ENCODE measurements around the gene PRODH2.
"Not testable (repeated sequence)": the region's sequence is repeated elsewhere in the genome, so short reads cannot be mapped to it uniquely, and the experiment has no call there.

Gene PRODH2

GRCh38 chr19:35781650-35782049, 31.0 kb downstream of the PRODH2 start:
- DNase-seq (ENCODE audit: low read depth in 3 of 3), result no peak

DNA sequence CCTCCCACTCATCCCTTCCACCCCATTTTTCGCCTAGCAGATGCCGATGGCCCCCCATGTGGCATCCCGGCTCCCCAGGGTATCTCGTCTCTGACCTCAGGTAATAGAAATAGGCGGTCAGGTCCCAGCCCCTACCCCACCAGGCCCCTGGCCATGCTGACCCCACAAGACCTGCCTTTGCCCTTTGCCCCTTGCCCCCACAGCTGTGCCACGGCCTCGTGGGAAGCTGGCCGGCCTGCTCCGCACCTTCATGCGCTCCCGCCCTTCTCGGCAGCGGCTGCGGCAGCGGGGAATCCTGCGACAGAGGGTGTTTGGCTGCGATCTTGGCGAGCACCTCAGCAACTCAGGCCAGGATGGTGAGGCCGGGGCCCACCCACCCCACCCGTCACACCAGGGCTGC, 31.9 kb downstream of the PRODH2 start:
- no peak for DNase-seq (ENCODE audit: low read depth in 3 of 3)

GRCh38 chr19:35780058-35780457, 32.6 kb downstream of the PRODH2 start:
- no peak for DNase-seq (ENCODE audit: low read depth in 3 of 3)

GRCh38 chr19:35779033-35779432, 33.6 kb downstream of the PRODH2 start:
- DNase-seq (ENCODE audit: low read depth in 3 of 3), result no peak

- no peak for DNase-seq (ENCODE audit: low read depth in 3 of 3)
These were observed 34.7 kb downstream of the PRODH2 start for GRCh38 chr19:35777961-35778360.

GRCh38 chr19:35777086-35777841, 35.4 kb downstream of the PRODH2 start:
- no peak for DNase-seq (ENCODE audit: low read depth in 3 of 3)

- no peak for DNase-seq (ENCODE audit: low read depth in 3 of 3)
These were observed 36.4 kb downstream of the PRODH2 start for GRCh38 chr19:35776102-35776788.

GRCh38 chr19:35775298-35776101, 37.1 kb downstream of the PRODH2 start, which contains the start of gene ARHGAP33:
ARHGAP33 (plus strand) TSS chr19:35775564; CDS start chr19:35775659, 95 bp downstream.
- peak; percentile 97 to 100 (median 98) for DNase-seq (ENCODE audit: low read depth in 3 of 3)

GRCh38 chr19:35775046-35775297, 37.7 kb downstream of the PRODH2 start:
- DNase-seq (ENCODE audit: low read depth in 3 of 3), result no peak

DNA sequence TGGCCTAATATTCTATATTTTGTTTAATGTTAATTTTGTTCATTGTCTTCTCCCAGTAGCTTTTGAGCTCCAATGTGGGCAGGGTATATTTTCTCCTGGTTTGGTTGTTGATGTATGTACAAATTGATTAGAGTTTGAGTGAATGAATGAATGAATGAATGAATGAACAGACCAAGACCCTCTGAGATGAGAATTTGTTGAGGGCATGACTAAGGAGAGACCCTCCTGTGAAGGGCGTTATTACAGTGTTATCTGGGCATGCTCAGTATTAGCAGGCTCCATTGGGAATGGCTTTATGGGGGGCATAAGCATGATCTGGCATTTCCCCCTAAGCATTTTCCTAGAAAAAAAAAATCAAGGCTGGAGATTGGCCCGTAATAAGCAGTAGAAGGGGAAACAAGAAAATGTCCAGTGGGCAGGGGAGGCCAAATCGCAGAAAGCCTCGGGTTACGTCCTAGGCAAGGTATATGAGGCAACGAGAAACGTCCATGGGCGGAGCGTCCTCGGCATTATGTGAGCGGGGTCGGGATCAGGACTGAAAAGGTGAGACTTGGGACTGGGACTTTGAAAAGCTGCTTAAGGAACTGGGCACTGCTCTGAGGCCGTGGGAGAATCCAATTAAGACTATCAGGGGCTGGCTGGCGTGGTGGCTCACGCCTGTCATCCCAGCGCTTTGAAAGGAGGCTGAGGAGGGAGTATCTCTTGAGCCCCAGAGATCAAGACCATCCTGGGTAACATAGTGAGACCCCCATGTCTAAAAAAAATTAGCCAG, 38.2 kb downstream of the PRODH2 start:
- DNase-seq (ENCODE audit: low read depth in 3 of 3), result no peak

DNA sequence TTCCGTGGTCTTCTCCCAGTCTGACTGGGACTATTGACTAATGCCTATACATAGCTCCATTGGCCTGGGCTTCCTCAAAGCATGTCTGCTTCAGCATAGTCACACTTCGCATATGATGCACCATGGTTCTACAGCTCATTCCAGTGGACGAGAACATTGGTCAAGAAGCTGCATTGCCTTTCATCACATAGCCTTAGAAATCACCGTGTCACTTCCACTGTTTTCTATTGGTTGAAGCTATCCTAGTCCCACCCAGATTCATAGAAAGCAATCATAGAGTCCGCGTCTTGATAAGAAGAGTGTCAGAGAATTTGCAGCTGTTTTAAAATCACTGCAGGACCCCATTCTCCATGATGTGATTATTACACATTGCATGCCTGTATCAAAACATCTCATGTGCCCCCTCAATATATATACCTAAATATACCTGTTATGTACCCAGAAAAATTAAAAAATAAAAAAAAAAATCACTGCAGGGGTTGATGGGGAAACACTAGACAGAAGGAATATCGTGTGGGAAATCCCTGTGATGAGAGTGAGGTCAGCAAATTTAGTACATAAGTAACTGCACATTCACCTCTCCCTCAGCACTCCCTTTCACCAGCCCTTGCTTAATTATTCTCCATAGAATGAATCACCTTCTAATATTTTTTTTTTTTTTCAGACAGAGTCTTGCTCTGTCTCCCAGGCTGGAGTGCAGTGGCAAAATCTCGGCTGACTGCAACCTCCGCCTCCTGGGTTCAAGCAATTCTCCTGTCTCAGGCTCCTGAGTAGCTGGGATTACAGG, 39.4 kb downstream of the PRODH2 start:
- no peak for DNase-seq (ENCODE audit: low read depth in 3 of 3)

- not testable (repeated sequence) for DNase-seq (ENCODE audit: low read depth in 3 of 3)
These were observed 40.3 kb downstream of the PRODH2 start for GRCh38 chr19:35772362-35772761.

GRCh38 chr19:35768082-35768421, 44.6 kb downstream of the PRODH2 start:
- no peak for DNase-seq (ENCODE audit: low read depth in 3 of 3)

- DNase-seq (ENCODE audit: low read depth in 3 of 3), result no peak
These were observed 45.2 kb downstream of the PRODH2 start for GRCh38 chr19:35767288-35768081.

GRCh38 chr19:35766571-35767104, 46.0 kb downstream of the PRODH2 start:
- DNase-seq (ENCODE audit: low read depth in 3 of 3), result no peak

DNA sequence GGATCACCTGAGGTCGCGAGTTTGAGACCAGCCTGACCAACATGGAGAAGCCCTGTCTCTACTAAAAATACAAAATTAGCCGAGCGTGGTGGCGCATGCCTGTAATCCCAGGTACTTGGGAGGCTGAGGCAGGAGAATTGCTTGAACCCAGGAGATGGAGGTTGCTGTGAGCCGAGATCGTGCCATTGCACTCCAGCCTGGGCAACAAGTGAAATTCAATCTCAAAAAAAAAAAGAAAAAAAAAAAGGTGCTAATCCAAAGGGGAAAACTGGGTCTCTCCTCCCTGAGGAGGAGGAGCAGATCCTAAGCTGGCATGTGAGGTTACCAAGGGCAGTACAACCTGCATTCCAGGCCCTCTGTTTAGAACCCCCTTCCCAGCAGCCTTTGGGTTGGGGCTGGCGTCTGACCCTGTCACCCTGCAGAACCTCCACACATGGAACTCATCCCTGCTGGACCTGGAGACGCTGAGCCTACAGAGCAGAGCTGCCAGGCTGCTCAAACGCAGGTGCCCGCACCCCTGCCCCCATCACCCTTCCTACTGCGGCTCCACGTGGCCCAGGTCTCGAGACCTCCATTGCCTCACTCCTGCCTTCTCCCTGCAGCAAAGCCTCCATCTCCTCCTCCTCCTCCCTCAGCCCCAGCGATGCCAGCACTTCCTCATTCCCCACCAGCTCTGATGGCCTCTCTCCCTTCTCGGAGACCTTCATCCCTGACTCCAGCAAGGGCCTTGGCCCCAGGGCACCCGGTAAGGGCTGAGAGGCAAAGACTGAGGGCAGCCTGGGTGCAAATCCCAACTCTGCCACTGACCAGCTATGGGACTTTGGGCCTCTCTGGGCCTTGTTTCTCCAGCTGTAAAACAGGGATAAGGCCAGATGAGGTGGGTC, 48.0 kb downstream of the PRODH2 start:
- DNase-seq (ENCODE audit: low read depth in 3 of 3), result no peak

- DNase-seq (ENCODE audit: low read depth in 3 of 3), result no peak
These were observed 51.8 kb downstream of the PRODH2 start for GRCh38 chr19:35760711-35761349.

- no peak for DNase-seq (ENCODE audit: low read depth in 3 of 3)
These were observed 52.9 kb downstream of the PRODH2 start for GRCh38 chr19:35759697-35760096.

Data from stimulated activated CD4-positive, alpha-beta T cell treated with anti-CD3 and anti-CD28 coated beads, TNF-alpha, amount 100 ng/mL, for 24 hours (primary cell).